Thyroid gland (tissue), 4 donors: ENCODE measurements around the gene SLC22A12. TPM values are rescaled to one million over a fixed set of nuclear protein-coding genes. Genes with fewer than 3 reads are reported as not detected.

ENCODE experiments used
- DNase-seq, 2 donors: peaks; one replicate each; pipeline ENCODE4 v3.0.0-alpha.2; 2019
- H3K27ac ChIP-seq, 3 donors: fragments of 200-600 bp; sonication (generic); 1 replicate in 2 of 3; 2 replicates in 1 of 3; pipeline ENCODE4 v1.5.1; 2016 to 2019; ENCODE audit warnings: mild to moderate bottlenecking in 1 of 3, moderate library complexity in 1 of 3
- H3K27me3 ChIP-seq: fragments of 200-600 bp; sonication (generic); one replicate; pipeline ENCODE4 v1.5.1; 2019
- H3K36me3 ChIP-seq, 2 donors: fragments of 200-600 bp; sonication (generic); one replicate each; pipeline ENCODE4 v1.5.1; 2016 to 2019
- H3K4me1 ChIP-seq, 2 donors: fragments of 200-600 bp; sonication (generic); one replicate each; pipeline ENCODE4 v1.5.1; 2017 to 2019
- H3K4me3 ChIP-seq, 3 donors: fragments of 200-600 bp; sonication (generic); replicated peaks in 1 of 3; 1 replicate in 2 of 3; 2 replicates in 1 of 3; pipeline ENCODE4 v1.5.1; 2016; ENCODE audit warnings: mild to moderate bottlenecking in 1 of 3
- H3K9me3 ChIP-seq: fragments of 200-600 bp; sonication (generic); one replicate; pipeline ENCODE4 v1.5.1; 2017
- POLR2A ChIP-seq, 2 donors: fragments of 450-650 bp; IDR thresholded peaks; one replicate each; pipeline ENCODE4 v1.6.1; 2017; ENCODE audit warnings: antibody characterized with exemption in 2 of 2, mild to moderate bottlenecking in 2 of 2, moderate library complexity in 1 of 2
- WGBS, 2 donors: methylation state at CpG; one replicate each; pipeline ENCODE4 v1.1.5; 2017; 5-methylcytosine and 5-hydroxymethylcytosine counted together
- intact Hi-C: fragments of 100-400 bp; cut with DNase I; formaldehyde crosslinking; loops from one replicate; pipeline ENCODE4 v1.15.1; 2023
- total RNA-seq, 4 donors: library from RNA; depleted of rRNA; stranded (reverse); fragments of >200 nt; gene quantifications; one replicate each; pipeline ENCODE4 v1.2.3, GENCODE V29; 2016
- TF ChIP-seq, protein P1 (sequence below), 6 experiments: fragments of 200-600 bp in 3 of 6; fragments of 450-650 bp in 3 of 6; sonication (generic) in 3 of 6; IDR thresholded peaks; one replicate each; pipeline ENCODE4 v1.5.1; 2016 to 2019; ENCODE audit warnings: antibody characterized with exemption in 6 of 6, mild to moderate bottlenecking in 2 of 6, inconsistent platforms in 1 of 6, moderate library complexity in 1 of 6

SLC22A12 gene
- total RNA-seq, 4 donors from 2014 or later, result not detected

DNA sequence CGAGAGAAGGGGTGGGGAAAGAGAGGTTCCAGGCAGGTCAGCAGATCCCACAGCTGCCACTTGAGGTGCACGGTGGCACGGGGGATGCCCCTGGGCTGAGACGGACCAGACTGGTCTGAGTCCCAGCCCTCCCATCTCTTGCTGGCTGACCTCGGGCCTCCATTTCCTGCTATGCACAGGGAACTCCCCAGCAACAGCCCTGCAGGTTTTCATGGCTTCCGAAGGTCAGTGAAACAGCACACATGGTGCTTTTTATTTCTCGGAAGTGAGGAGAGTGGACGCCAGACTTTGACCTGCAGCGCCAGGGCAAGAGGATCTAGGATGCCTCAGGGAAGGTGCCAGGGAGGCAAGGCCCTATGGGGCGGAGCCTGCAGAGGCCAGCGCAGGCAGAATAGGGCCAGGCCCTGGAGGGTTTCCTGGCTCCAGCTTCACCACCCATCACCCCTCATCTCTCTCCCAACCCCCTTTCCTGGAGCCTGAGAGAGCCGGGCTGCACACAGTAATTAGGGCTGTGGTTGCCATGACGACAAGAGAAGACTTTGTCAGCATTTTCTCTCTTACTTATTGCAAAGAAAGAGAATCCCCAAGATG lies 29.5 kb downstream of the SLC22A12 start:
- H3K36me3 ChIP-seq, result no peaks in the 10 kb centered on the region
- no peaks in the 10 kb centered on the region for H3K27me3 ChIP-seq
- no peak overlapping the region for H3K4me3 ChIP-seq
- H3K9me3 ChIP-seq, result no peaks in the 10 kb centered on the region
- intact Hi-C loops, result no loop called here
- peak overlapping the region; percentile 76 to 81 (median 80) for H3K27ac ChIP-seq
- DNase-seq, result peak; percentile 40 to 54
- TF ChIP-seq, protein P1, sequence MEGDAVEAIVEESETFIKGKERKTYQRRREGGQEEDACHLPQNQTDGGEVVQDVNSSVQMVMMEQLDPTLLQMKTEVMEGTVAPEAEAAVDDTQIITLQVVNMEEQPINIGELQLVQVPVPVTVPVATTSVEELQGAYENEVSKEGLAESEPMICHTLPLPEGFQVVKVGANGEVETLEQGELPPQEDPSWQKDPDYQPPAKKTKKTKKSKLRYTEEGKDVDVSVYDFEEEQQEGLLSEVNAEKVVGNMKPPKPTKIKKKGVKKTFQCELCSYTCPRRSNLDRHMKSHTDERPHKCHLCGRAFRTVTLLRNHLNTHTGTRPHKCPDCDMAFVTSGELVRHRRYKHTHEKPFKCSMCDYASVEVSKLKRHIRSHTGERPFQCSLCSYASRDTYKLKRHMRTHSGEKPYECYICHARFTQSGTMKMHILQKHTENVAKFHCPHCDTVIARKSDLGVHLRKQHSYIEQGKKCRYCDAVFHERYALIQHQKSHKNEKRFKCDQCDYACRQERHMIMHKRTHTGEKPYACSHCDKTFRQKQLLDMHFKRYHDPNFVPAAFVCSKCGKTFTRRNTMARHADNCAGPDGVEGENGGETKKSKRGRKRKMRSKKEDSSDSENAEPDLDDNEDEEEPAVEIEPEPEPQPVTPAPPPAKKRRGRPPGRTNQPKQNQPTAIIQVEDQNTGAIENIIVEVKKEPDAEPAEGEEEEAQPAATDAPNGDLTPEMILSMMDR (IDR thresholded peaks at IDR 0.05), result no peak
- no peak for TF ChIP-seq POLR2A (IDR thresholded peaks at IDR 0.05)
- peaks cover 31 to 37% of the 10 kb centered on the region in 2 donors for H3K4me1 ChIP-seq
- 23 to 32% methylated on average over 12 of the region's 13 CpGs for whole genome bisulfite sequencing, 2 donors

- intact Hi-C loops, result no loop called here
- no peaks in the 10 kb centered on the region for H3K9me3 ChIP-seq
- no peaks in the 10 kb centered on the region for H3K36me3 ChIP-seq
- WGBS, 2 donors, result 71 to 83% methylated on average over 5 of the region's 5 CpGs
- no peak overlapping the region for H3K4me3 ChIP-seq
- H3K27ac ChIP-seq, result peak overlapping the region; percentile 76 to 81 (median 80)
- peaks cover 31 to 37% of the 10 kb centered on the region in 2 donors for H3K4me1 ChIP-seq
- TF ChIP-seq POLR2A (IDR thresholded peaks at IDR 0.05), result no peak
- TF ChIP-seq, protein P1 (IDR thresholded peaks at IDR 0.05), result no peak
- DNase-seq, result no peak
- no peaks in the 10 kb centered on the region for H3K27me3 ChIP-seq
Measured at GRCh38 chr11:64621283-64622019, 30.4 kb downstream of the SLC22A12 start.

DNA sequence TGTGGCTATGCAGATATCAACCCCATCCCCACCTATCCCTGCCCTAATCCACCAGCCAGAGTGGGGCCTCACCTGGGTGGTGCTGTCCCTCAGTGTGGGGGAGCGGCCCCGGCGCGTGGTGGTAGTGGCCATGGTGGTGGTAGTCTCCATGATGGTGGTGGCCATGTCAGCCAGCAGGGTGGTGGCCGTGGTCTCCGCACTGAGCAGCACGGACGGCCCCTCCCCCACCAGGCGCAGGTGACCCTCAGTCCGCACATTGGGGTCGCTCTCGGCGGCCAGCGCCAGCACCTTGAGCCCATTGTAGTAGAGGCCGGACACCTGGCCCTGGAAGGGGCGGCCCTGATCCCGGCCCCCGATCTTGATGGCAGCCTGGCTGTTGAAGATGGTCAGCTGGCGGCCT lies 31.7 kb downstream of the SLC22A12 start:
- intact Hi-C loops, result no loop called here
- no peaks in the 10 kb centered on the region for H3K36me3 ChIP-seq
- no peak overlapping the region for H3K27ac ChIP-seq
- no peak for DNase-seq
- 94 to 98% methylated on average over 15 to 19 of the region's 19 CpGs for WGBS, 2 donors
- H3K27me3 ChIP-seq, result no peaks in the 10 kb centered on the region
- H3K9me3 ChIP-seq, result no peaks in the 10 kb centered on the region
- H3K4me3 ChIP-seq, result no peak overlapping the region
- no peak for TF ChIP-seq POLR2A (IDR thresholded peaks at IDR 0.05)
- TF ChIP-seq, protein P1 (IDR thresholded peaks at IDR 0.05), result no peak
- H3K4me1 ChIP-seq, result peaks cover 38 to 48% of the 10 kb centered on the region in 2 donors

DNA sequence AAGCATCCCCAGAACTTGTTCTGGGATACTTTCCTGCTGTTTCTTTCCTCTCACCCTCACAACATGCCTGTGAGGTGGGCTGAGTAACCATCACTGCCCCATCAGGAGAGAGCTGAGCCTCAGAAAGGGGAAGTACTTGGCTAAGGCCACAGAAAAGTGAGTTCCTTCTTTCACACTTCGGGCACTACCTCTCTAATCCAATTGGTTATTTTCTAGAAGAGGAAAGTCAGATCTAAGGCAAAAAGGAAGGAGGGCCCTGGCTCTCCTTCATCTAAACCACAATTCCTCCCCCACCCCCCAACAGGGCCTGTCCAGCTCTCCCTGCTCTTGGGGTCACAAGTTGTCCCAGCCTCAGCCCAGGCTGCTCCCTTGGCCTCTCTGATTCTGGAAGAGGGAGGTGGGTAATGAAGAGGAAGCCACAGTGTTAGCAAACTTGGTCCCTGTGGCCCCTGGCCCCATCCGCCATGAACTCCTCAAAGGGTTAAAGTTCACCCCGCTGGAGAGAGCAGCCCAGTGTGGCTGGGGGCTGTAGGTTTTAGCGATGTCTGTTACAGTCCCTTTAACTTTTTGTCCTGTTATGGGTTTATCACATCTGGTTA lies 34.0 kb downstream of the SLC22A12 start:
- WGBS, 2 donors, result 89 to 90% methylated on average over 4 of the region's 4 CpGs
- no peak for DNase-seq
- Histone ChIP-seq H3K27me3 (no peaks in the 10 kb centered on the region), H3K27ac (no peak overlapping the region), H3K36me3 (no peaks in the 10 kb centered on the region), H3K4me1 (peaks cover 25 to 33% of the 10 kb centered on the region in 2 donors), H3K9me3 (no peaks in the 10 kb centered on the region), H3K4me3 (no peak overlapping the region)
- intact Hi-C loops, result no loop called here
- TF ChIP-seq, protein P1 (IDR thresholded peaks at IDR 0.05), result no peak
- no peak for TF ChIP-seq POLR2A (IDR thresholded peaks at IDR 0.05)

- Histone ChIP-seq H3K36me3 (no peaks in the 10 kb centered on the region), H3K9me3 (no peaks in the 10 kb centered on the region), H3K4me3 (no peak overlapping the region), H3K4me1 (peaks cover 8 to 17% of the 10 kb centered on the region in 2 donors), H3K27me3 (no peaks in the 10 kb centered on the region), H3K27ac (peak overlapping the region in 1 of 3 donors; percentile 58)
- intact Hi-C loops, result no loop called here
- WGBS, 2 donors, result 84 to 85% methylated on average over 9 of the region's 9 CpGs
- DNase-seq, result no peak
- no peak for TF ChIP-seq POLR2A (IDR thresholded peaks at IDR 0.05)
- TF ChIP-seq, protein P1 (IDR thresholded peaks at IDR 0.05), result no peak
Measured at GRCh38 chr11:64626637-64627036, 35.6 kb downstream of the SLC22A12 start.
